CD4-positive, CD25-positive, alpha-beta regulatory T cell (primary cell): Measurements from ENCODE around the gene KLHL2. TPM values are rescaled to one million over a fixed set of nuclear protein-coding genes. Genes with fewer than 3 reads are reported as not detected.
"Not testable (repeated sequence)": the region's sequence is repeated elsewhere in the genome, so short reads cannot be mapped to it uniquely, and the experiment has no call there.

Experiments
- ATAC-seq, 2 donors: fragments of 150-1000 bp; cut with Tn5 transposase; one replicate each; pipeline ENCODE4 v1.10.0; 2021; ENCODE audit warnings: low read depth in 2 of 2, moderate number of reproducible peaks in 2 of 2, moderate library complexity in 1 of 2
- DNase-seq, 3 donors: peaks; one replicate each; pipeline versions ENCODE4 v3.0.0 to v3.0.0-alpha.2; 2012 to 2022; ENCODE audit warnings: mixed read lengths in 1 of 3
- H3K27ac ChIP-seq: one replicate; pipeline ENCODE4 v1.7.0; 2013; ENCODE audit warnings: mild to moderate bottlenecking, low read length; ENCODE audit not compliant: insufficient read depth, poor library complexity, severe bottlenecking
- H3K27me3 ChIP-seq: one replicate; pipeline ENCODE4 v1.7.0; 2013; ENCODE audit warnings: low read length; ENCODE audit not compliant: control insufficient read depth, insufficient read depth
- H3K36me3 ChIP-seq: one replicate; pipeline ENCODE4 v1.7.0; 2013; ENCODE audit warnings: mild to moderate bottlenecking, low read length, moderate library complexity; ENCODE audit not compliant: control insufficient read depth, insufficient read depth
- H3K4me1 ChIP-seq: 2 replicates; pipeline ENCODE4 v1.7.0; 2013; ENCODE audit warnings: mild to moderate bottlenecking, low read length; ENCODE audit not compliant: insufficient read depth, control insufficient read depth, poor library complexity, severe bottlenecking
- H3K4me3 ChIP-seq: one replicate; pipeline ENCODE4 v1.7.0; 2013; ENCODE audit warnings: low read depth, mild to moderate bottlenecking, low read length, moderate library complexity
- H3K9me3 ChIP-seq, 2 experiments: 1 replicate in 1 of 2; 2 replicates in 1 of 2; pipeline ENCODE4 v1.7.0; 2013; ENCODE audit warnings: low read length in 2 of 2, mild to moderate bottlenecking in 1 of 2, moderate library complexity in 1 of 2; ENCODE audit not compliant: control insufficient read depth in 2 of 2
- H3K27ac Mint-ChIP-seq, 3 donors: one replicate each; pipeline ENCODE4 v1.8.0; 2020 to 2022; ENCODE audit warnings: mild to moderate bottlenecking in 3 of 3, mixed read lengths in 3 of 3, moderate library complexity in 2 of 3
- H3K27me3 Mint-ChIP-seq: one replicate; pipeline ENCODE4 v1.8.0; 2022; ENCODE audit warnings: mild to moderate bottlenecking, mixed read lengths
- H3K36me3 Mint-ChIP-seq: one replicate; pipeline ENCODE4 v1.8.0; 2020; ENCODE audit warnings: mixed read lengths
- H3K4me1 Mint-ChIP-seq, 4 donors: one replicate each; pipeline ENCODE4 v1.8.0; 2020 to 2022; ENCODE audit warnings: mixed read lengths in 4 of 4, mild to moderate bottlenecking in 1 of 4
- H3K4me3 Mint-ChIP-seq, 4 donors: one replicate each; pipeline ENCODE4 v1.8.0; 2020 to 2022; ENCODE audit warnings: mild to moderate bottlenecking in 4 of 4, mixed read lengths in 4 of 4, moderate library complexity in 3 of 4
- H3K9me3 Mint-ChIP-seq, 7 donors: one replicate each; pipeline ENCODE4 v1.8.0; 2020 to 2022; ENCODE audit warnings: mixed read lengths in 7 of 7, mild to moderate bottlenecking in 3 of 7, moderate library complexity in 2 of 7
- polyA plus RNA-seq, 4 donors: library from polyadenylated mRNA; unstranded; fragments of 300-500 nt; fragmentation: Illumina TruSeq; gene quantifications; one replicate each; pipeline ENCODE4 v1.2.3, GENCODE V29; 2021
- total RNA-seq: library from RNA; stranded (reverse); gene quantifications from one replicate; pipeline ENCODE4 v1.2.3, GENCODE V29; 2022

KLHL2 gene
- total and polyA plus RNA-seq, 5 donors from 2014 or later, result 7.1 to 31.2 (median 10.2) TPM

DNA sequence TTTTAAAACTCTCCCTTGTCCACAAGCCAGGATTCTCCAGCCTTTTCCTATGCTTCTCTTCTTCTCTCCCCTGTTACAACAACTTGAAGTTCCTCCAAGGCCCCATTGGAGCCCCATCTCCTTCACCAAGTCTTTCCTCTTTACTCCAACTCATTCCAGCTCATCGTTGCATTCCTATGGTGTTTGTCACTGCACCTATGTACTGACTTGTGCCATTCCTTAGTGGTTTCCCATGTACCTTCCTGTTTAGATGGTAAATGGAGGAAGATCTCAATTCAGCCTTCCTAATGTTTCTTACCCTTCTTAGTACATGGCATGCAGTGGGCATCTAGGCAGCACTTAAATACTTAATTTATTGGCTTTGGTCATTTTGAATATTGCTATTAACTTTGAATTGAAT is 6.0 kb downstream of the KLHL2 start:
- not testable (repeated sequence) for H3K9me3 Mint-ChIP-seq, ATAC-seq, H3K27ac ChIP-seq, H3K36me3 ChIP-seq, DNase-seq, H3K36me3 Mint-ChIP-seq, H3K4me3 ChIP-seq, H3K27me3 ChIP-seq, H3K27me3 Mint-ChIP-seq, H3K9me3 ChIP-seq
- Mint-ChIP-seq H3K4me3 (peak overlapping the region in 2 of 4 donors; percentile 1 to 88), H3K27ac (peak overlapping the region; percentile 2 to 90 (median 49)), H3K4me1 (peaks cover 66 to 94% (median 83%) of the 10 kb centered on the region in 4 donors)
- peaks cover 28% of the 10 kb centered on the region for H3K4me1 ChIP-seq

GRCh38 chr4:165213991-165214709 is 6.8 kb downstream of the KLHL2 start:
- peaks cover 21% of the 10 kb centered on the region for H3K4me1 ChIP-seq
- DNase-seq, H3K36me3 Mint-ChIP-seq, H3K36me3 ChIP-seq, H3K27ac ChIP-seq, H3K27me3 ChIP-seq, H3K4me3 ChIP-seq, ATAC-seq, H3K9me3 Mint-ChIP-seq, H3K27me3 Mint-ChIP-seq, H3K9me3 ChIP-seq: not testable (repeated sequence)
- H3K4me3 Mint-ChIP-seq, result peak overlapping the region in 1 of 4 donors; percentile 88
- H3K4me1 Mint-ChIP-seq, result peaks cover 64 to 89% (median 79%) of the 10 kb centered on the region in 4 donors
- peak overlapping the region in 2 of 3 donors; percentile 21 to 32 for H3K27ac Mint-ChIP-seq

DNA sequence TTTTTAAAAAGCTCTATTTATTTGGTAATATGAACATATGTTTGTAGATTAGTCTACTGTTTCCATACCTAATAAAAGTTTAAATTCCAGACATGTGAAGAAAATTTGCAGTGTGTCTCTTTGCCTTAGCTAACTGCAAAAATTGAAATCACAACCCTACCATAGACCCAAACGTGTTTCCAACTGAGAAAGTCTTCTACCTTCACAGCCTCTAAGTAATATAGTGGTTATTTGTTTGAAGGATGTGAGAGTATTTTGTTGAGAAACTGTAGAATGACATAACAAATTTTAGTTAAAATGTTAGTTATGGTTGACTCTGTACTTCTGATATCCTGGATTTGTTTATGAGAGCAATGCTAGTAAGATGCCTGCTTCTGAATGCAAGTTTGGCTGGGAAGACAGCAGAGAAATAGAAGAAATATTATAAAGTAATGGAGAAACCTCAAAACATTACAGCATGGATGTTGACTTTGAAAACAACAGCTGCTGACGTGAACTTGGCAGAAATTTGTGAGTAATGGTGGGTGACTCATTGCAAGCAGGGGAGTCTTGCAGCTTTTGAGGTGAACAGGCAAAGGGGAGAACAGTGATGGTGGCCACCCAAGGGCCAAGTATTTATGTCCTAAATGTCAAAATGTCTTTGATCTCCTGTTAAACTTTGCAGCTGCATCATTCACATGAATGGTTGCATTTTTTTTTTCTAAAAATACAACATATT is 7.8 kb downstream of the KLHL2 start:
- not testable (repeated sequence) for H3K36me3 ChIP-seq, H3K9me3 Mint-ChIP-seq, H3K27me3 ChIP-seq, H3K4me3 ChIP-seq, H3K27me3 Mint-ChIP-seq, H3K9me3 ChIP-seq, H3K36me3 Mint-ChIP-seq
- peak; percentile 80 to 86 for ATAC-seq
- H3K27ac ChIP-seq, result peak overlapping the region; percentile 14
- peaks cover 10% of the 10 kb centered on the region for H3K4me1 ChIP-seq
- DNase-seq, result peak in 1 of 3 donors; percentile 68
- H3K27ac Mint-ChIP-seq, result peak overlapping the region; percentile 49 to 75 (median 52)
- peak overlapping the region in 3 of 4 donors; percentile 25 to 42 (median 38) for H3K4me3 Mint-ChIP-seq
- peaks cover 59 to 78% (median 70%) of the 10 kb centered on the region in 4 donors for H3K4me1 Mint-ChIP-seq

DNA sequence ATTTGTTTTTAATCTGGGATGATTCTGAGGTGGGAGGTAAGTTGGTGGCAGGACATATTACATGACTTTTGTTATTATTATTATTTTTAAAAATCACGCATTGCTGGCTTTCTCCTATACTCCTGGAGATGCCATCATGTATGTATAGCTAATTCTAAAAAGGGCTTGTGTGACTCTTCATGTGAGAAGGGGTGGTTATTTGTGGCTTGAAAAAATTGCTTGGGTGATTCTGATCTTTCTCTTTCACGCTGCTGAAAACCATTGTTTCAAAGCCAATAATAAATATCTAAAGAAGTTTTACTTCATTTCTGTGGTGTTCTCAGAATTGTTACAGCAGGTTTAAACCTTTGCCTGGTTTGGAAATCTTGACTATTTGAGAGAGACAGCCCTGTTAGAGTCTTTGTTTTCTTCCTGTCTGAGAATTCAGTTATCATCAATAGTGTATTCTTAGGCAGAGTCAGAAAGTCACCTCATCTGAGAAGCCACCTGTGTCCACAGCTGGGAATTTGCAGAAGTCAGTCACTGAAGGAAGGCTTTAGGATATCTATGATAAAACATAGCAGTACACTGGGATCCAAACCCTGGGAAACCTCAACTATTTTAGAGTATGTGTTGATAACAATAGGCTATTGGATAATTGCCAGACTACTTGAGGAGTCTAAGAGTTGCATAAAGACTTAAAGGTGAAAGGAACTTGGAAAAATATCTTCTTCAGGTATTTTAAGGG is 8.6 kb downstream of the KLHL2 start:
- not testable (repeated sequence) for H3K4me1 ChIP-seq, H3K27me3 Mint-ChIP-seq, H3K36me3 ChIP-seq, H3K9me3 ChIP-seq, H3K27me3 ChIP-seq, H3K9me3 Mint-ChIP-seq
- H3K27ac Mint-ChIP-seq, result peak overlapping the region; percentile 49 to 75 (median 52)
- peaks cover 10% of the 10 kb centered on the region for H3K36me3 Mint-ChIP-seq
- H3K4me1 Mint-ChIP-seq, result peaks cover 52 to 73% (median 64%) of the 10 kb centered on the region in 4 donors
- ATAC-seq (peak; percentile 39 to 46), DNase-seq (peak in 1 of 3 donors; percentile 34)
- peak overlapping the region; percentile 37 for H3K4me3 ChIP-seq
- peak overlapping the region; percentile 14 for H3K27ac ChIP-seq
- peak overlapping the region; percentile 6 to 48 (median 39) for H3K4me3 Mint-ChIP-seq

DNA sequence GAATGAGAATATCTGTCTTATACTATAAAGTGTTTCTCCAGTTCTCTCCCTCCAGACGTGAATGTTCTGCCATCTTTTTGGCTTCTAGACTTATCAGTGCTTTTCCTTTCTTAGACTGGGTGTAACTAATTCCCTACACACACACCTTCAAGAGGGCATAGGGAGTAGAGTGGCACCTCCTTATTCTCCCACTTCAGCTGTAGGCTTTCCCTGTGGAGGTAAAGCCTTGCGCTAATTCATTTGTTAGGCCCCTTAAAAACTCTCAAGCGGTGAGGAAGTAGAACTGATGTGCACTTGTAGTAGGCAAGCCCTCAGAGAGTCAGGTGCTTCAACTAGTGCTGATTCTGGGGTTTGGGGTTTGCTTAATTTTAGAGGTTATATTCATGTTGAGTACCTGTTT is 10.0 kb downstream of the KLHL2 start:
- peak overlapping the region; percentile 15 to 52 (median 52) for H3K27ac Mint-ChIP-seq
- ATAC-seq, result no peak
- no peak overlapping the region for H3K4me3 Mint-ChIP-seq

GRCh38 chr4:165221306-165221705 is 13.9 kb downstream of the KLHL2 start:
- ATAC-seq, H3K9me3 Mint-ChIP-seq, H3K9me3 ChIP-seq, H3K27me3 Mint-ChIP-seq, DNase-seq, H3K27ac ChIP-seq, H3K4me3 ChIP-seq, H3K27me3 ChIP-seq, H3K4me1 ChIP-seq: not testable (repeated sequence)
- peaks cover 41 to 59% (median 50%) of the 10 kb centered on the region in 4 donors for H3K4me1 Mint-ChIP-seq
- H3K36me3 Mint-ChIP-seq, result peaks cover 29% of the 10 kb centered on the region
- peaks cover 11% of the 10 kb centered on the region for H3K36me3 ChIP-seq
- peak overlapping the region in 2 of 4 donors; percentile 1 to 41 for H3K4me3 Mint-ChIP-seq
- H3K27ac Mint-ChIP-seq, result peak overlapping the region; percentile 69 to 92 (median 73)

More for the DNA sequence above, 10.0 kb downstream of the KLHL2 start:
- peaks cover 0 to 1% (median 0%) of the 10 kb centered on the region in 7 donors for H3K9me3 Mint-ChIP-seq
- Histone ChIP-seq H3K36me3 (peaks cover 7% of the 10 kb centered on the region), H3K27me3 (no peaks in the 10 kb centered on the region), H3K9me3 (no peaks in the 10 kb centered on the region), H3K4me3 (no peak overlapping the region), H3K4me1 (peaks cover 9% of the 10 kb centered on the region), H3K27ac (no peak overlapping the region)
- no peak for DNase-seq
- no peaks in the 10 kb centered on the region for H3K27me3 Mint-ChIP-seq
- H3K4me1 Mint-ChIP-seq, result peaks cover 57 to 73% (median 66%) of the 10 kb centered on the region in 4 donors
- H3K36me3 Mint-ChIP-seq, result peaks cover 18% of the 10 kb centered on the region

DNA sequence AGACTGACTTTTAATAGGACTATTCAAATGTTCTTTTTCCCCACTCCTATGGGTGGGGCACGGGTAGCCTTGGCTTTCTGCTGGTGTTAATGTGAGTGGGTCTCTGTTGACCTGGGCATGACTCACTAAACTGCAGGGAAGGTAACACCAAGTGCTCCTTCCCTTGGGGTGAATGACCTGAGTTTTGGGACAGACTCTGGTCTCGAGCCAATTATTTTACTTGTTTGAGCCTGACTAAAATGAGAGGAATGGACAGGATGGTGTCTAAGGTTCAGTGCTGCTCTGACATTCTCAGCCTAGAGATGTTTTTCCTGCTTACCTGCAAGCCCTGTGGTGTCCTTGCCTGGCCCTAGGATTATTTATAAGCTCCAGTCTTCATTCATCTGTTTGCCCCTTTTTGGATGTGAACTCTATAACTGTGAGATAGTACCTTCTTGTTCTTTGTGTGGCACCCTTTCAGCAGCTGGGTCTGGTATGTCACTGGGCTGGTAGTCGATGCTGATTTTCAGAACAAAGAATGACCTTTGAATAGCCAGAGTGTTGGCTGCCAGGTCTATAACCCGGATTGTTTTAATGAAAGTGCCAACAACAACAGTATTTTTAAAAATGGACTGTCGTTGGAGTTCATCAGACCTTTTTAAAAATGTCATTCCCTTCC is 14.8 kb downstream of the KLHL2 start:
- not testable (repeated sequence) for H3K9me3 Mint-ChIP-seq, H3K27ac ChIP-seq, ATAC-seq, H3K27me3 Mint-ChIP-seq, H3K4me1 ChIP-seq, H3K9me3 ChIP-seq, DNase-seq, H3K27me3 ChIP-seq
- Histone ChIP-seq H3K4me3 (peak overlapping the region; percentile 62), H3K36me3 (peaks cover 13% of the 10 kb centered on the region)
- H3K4me1 Mint-ChIP-seq, result peaks cover 34 to 54% (median 43%) of the 10 kb centered on the region in 4 donors
- peak overlapping the region; percentile 71 to 80 (median 80) for H3K27ac Mint-ChIP-seq
- peak overlapping the region in 3 of 4 donors; percentile 48 to 57 (median 53) for H3K4me3 Mint-ChIP-seq
- H3K36me3 Mint-ChIP-seq, result peaks cover 29% of the 10 kb centered on the region
